ENCODE results near the gene SIGLEC10.
"Not testable (repeated sequence)": the region's sequence is repeated elsewhere in the genome, so short reads cannot be mapped to it uniquely, and the experiment has no call there.

The SIGLEC10 gene

DNA sequence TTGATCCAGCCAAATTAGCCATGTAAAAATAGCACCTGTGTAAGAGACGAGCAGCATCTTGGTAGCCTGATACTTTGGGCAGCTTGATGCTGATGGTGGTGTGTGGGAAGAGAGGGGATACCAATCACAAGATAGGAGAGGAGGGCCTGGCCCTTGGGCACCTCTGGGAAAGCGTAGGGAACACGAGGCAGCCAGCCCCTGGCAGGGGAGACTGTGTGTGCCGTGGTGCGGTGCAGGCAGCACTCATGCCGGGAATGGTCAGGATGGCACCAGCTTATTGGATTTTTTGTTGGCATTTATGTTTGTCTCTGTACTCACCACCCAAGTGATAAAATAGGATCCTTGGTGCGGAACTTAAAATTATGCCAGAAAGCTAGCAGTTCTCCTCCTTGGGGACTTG, 30.6 kb upstream of the SIGLEC10 start:
- no peak overlapping the region for H3K9ac ChIP-seq (ENCODE audit: low read length)
- no peak overlapping the region for H3K27ac ChIP-seq (ENCODE audit: low read length)
- no peaks in the 10 kb centered on the region for H4K20me1 ChIP-seq (ENCODE audit: insufficient read depth, low read length)
- no peaks in the 10 kb centered on the region for H3K36me3 ChIP-seq (replicated peaks; ENCODE audit: insufficient read depth, low read length)
- no peaks in the 10 kb centered on the region for H3F3A ChIP-seq (ENCODE audit: insufficient read depth, low read length)
- TF ChIP-seq, protein P1, sequence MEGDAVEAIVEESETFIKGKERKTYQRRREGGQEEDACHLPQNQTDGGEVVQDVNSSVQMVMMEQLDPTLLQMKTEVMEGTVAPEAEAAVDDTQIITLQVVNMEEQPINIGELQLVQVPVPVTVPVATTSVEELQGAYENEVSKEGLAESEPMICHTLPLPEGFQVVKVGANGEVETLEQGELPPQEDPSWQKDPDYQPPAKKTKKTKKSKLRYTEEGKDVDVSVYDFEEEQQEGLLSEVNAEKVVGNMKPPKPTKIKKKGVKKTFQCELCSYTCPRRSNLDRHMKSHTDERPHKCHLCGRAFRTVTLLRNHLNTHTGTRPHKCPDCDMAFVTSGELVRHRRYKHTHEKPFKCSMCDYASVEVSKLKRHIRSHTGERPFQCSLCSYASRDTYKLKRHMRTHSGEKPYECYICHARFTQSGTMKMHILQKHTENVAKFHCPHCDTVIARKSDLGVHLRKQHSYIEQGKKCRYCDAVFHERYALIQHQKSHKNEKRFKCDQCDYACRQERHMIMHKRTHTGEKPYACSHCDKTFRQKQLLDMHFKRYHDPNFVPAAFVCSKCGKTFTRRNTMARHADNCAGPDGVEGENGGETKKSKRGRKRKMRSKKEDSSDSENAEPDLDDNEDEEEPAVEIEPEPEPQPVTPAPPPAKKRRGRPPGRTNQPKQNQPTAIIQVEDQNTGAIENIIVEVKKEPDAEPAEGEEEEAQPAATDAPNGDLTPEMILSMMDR (IDR thresholded peaks at IDR 0.05; ENCODE audit: low read length), result no peak
- TF ChIP-seq EZH2 (optimal IDR thresholded peaks at IDR 0.05; ENCODE audit: low read depth, low read length) (no peak), EZH2phosphoT487 (IDR thresholded peaks at IDR 0.05; ENCODE audit: low read length) (no peak)
- H3K79me2 ChIP-seq (ENCODE audit: low read length), result no peaks in the 10 kb centered on the region
- H3K4me1 ChIP-seq (ENCODE audit: low read length), result no peaks in the 10 kb centered on the region
- no peaks in the 10 kb centered on the region for H3K9me3 ChIP-seq (replicated peaks; ENCODE audit: insufficient read depth, low read length)
- H3K4me2 ChIP-seq (ENCODE audit: low read depth, low read length), result no peak overlapping the region
- no peaks in the 10 kb centered on the region for H3K9me2 ChIP-seq (replicated peaks; ENCODE audit: insufficient read depth, low read length)
- no peak for DNase-seq
- no peak overlapping the region for H2AFZ ChIP-seq (ENCODE audit: low read length)
- no peak overlapping the region for H3K4me3 ChIP-seq (ENCODE audit: low read length)
- no peaks in the 10 kb centered on the region for H3K27me3 ChIP-seq (replicated peaks; ENCODE audit: insufficient read depth, low read length)

DNA sequence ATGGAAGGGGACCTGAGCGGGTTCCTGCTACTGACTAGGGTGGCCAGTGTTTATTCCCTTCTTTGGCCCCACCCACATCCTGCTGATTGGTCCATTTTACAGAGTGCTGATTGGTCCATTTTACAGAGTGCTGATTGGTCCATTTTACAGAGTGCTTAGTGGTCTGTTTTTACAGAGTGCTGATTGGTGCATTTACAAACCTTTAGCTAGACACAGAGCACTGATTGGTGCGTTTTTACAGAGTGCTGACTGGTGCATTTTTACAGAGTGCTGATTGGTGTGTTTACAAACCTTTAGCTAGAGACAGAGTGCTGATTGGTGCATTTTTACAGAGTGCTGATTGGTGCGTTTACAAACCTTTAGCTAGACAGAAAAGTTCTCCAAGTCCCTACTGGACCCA, 30.1 kb upstream of the SIGLEC10 start:
- DNase-seq, result not testable (repeated sequence)

DNA sequence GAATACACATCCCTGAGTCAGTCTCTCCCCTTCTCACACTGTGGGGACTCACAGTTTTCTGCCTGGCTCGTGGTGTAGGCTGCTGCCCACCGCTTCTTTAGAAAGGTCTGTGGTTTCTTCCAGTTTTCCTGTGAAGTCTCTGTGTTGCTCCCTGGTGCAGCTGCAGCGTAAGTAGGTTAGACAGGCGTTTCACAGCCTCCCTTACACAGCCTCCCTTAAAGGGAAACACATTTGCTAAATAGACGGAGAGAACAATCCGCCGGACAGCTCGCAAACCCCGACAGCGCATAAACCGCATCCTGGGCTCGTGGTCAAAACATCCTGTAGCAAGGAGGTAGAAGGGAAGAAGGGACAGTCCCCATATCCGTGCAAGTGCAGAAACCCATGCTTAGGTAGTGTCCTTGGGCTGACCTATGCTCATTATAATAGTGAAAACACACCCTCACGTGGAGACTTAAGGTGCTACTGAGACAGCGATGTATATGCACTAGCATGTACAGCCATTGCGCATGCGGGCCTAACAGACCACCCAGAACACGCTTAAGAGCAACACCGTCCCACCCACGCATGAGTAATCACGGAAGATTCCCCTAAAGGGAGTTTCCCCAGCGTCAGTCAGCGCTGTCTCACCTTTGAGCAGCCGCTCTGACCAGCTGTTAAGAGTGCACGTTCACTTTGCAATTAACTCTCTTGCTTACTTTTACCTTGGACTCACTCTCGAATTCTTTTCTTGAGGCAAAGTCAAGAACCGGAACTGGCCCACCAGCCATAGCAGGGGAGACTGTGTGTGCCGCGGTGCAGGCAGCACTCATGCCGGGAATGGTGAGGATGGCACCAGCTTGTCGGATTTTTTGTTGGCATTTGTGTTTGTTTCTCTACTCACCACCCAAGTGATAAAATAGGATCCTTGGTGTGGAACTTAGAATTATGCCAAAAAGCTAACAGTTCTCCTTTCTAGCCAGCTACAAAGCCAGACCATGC, 24.3 kb upstream of the SIGLEC10 start:
- Histone ChIP-seq H2AFZ (ENCODE audit: low read length) (no peak overlapping the region), H3K36me3 (replicated peaks; ENCODE audit: insufficient read depth, low read length) (no peaks in the 10 kb centered on the region), H3K4me3 (ENCODE audit: low read length) (no peak overlapping the region), H3K9me3 (replicated peaks; ENCODE audit: insufficient read depth, low read length) (no peaks in the 10 kb centered on the region), H3K27ac (ENCODE audit: low read length) (no peak overlapping the region), H3K4me1 (ENCODE audit: low read length) (no peaks in the 10 kb centered on the region), H3K9ac (ENCODE audit: low read length) (no peak overlapping the region), H3K27me3 (replicated peaks; ENCODE audit: insufficient read depth, low read length) (no peaks in the 10 kb centered on the region), H3F3A (ENCODE audit: insufficient read depth, low read length) (no peaks in the 10 kb centered on the region), H3K9me2 (replicated peaks; ENCODE audit: insufficient read depth, low read length) (no peaks in the 10 kb centered on the region), H4K20me1 (ENCODE audit: insufficient read depth, low read length) (no peaks in the 10 kb centered on the region), H3K79me2 (ENCODE audit: low read length) (no peaks in the 10 kb centered on the region), H3K4me2 (ENCODE audit: low read depth, low read length) (no peak overlapping the region)
- TF ChIP-seq EZH2phosphoT487 (IDR thresholded peaks at IDR 0.05; ENCODE audit: low read length), result no peak
- no peak for TF ChIP-seq EZH2 (optimal IDR thresholded peaks at IDR 0.05; ENCODE audit: low read depth, low read length)
- TF ChIP-seq, protein P1 (IDR thresholded peaks at IDR 0.05; ENCODE audit: low read length), result no peak
- DNase-seq, result no peak

More for the DNA sequence above, 30.1 kb upstream of the SIGLEC10 start:
- not testable (repeated sequence) for H3K9me2 ChIP-seq (replicated peaks; ENCODE audit: insufficient read depth, low read length); H3K4me2 ChIP-seq (ENCODE audit: low read depth, low read length); H3K4me1 ChIP-seq (ENCODE audit: low read length); H3K4me3 ChIP-seq (ENCODE audit: low read length); H2AFZ ChIP-seq (ENCODE audit: low read length); H3K27ac ChIP-seq (ENCODE audit: low read length); H3K79me2 ChIP-seq (ENCODE audit: low read length); H3K27me3 ChIP-seq (replicated peaks; ENCODE audit: insufficient read depth, low read length); H3K36me3 ChIP-seq (replicated peaks; ENCODE audit: insufficient read depth, low read length); H4K20me1 ChIP-seq (ENCODE audit: insufficient read depth, low read length); H3K9me3 ChIP-seq (replicated peaks; ENCODE audit: insufficient read depth, low read length); H3K9ac ChIP-seq (ENCODE audit: low read length); H3F3A ChIP-seq (ENCODE audit: insufficient read depth, low read length)

- Histone ChIP-seq H3K9me3 (replicated peaks; ENCODE audit: insufficient read depth, low read length) (no peaks in the 10 kb centered on the region), H3K9me2 (replicated peaks; ENCODE audit: insufficient read depth, low read length) (no peaks in the 10 kb centered on the region), H3K4me1 (ENCODE audit: low read length) (no peaks in the 10 kb centered on the region), H3K4me3 (ENCODE audit: low read length) (no peak overlapping the region), H3K79me2 (ENCODE audit: low read length) (no peaks in the 10 kb centered on the region), H2AFZ (ENCODE audit: low read length) (no peak overlapping the region), H3F3A (ENCODE audit: insufficient read depth, low read length) (no peaks in the 10 kb centered on the region), H3K27ac (ENCODE audit: low read length) (no peak overlapping the region), H3K9ac (ENCODE audit: low read length) (no peak overlapping the region), H3K36me3 (replicated peaks; ENCODE audit: insufficient read depth, low read length) (no peaks in the 10 kb centered on the region), H3K4me2 (ENCODE audit: low read depth, low read length) (no peak overlapping the region), H3K27me3 (replicated peaks; ENCODE audit: insufficient read depth, low read length) (no peaks in the 10 kb centered on the region), H4K20me1 (ENCODE audit: insufficient read depth, low read length) (no peaks in the 10 kb centered on the region)
- no peak for TF ChIP-seq EZH2phosphoT487 (IDR thresholded peaks at IDR 0.05; ENCODE audit: low read length)
- TF ChIP-seq, protein P1 (IDR thresholded peaks at IDR 0.05; ENCODE audit: low read length), result no peak
- TF ChIP-seq EZH2 (optimal IDR thresholded peaks at IDR 0.05; ENCODE audit: low read depth, low read length), result no peak
- DNase-seq, result no peak
Measured at GRCh38 chr19:51440846-51441409, 23.5 kb upstream of the SIGLEC10 start.
